Measurements from ENCODE around the gene TLCD2. TPM values are rescaled to one million over a fixed set of nuclear protein-coding genes. Genes with fewer than 3 reads are reported as not detected.

Gene TLCD2
- total RNA-seq, 1 donor from 2014 or later = 0.04 TPM

DNA sequence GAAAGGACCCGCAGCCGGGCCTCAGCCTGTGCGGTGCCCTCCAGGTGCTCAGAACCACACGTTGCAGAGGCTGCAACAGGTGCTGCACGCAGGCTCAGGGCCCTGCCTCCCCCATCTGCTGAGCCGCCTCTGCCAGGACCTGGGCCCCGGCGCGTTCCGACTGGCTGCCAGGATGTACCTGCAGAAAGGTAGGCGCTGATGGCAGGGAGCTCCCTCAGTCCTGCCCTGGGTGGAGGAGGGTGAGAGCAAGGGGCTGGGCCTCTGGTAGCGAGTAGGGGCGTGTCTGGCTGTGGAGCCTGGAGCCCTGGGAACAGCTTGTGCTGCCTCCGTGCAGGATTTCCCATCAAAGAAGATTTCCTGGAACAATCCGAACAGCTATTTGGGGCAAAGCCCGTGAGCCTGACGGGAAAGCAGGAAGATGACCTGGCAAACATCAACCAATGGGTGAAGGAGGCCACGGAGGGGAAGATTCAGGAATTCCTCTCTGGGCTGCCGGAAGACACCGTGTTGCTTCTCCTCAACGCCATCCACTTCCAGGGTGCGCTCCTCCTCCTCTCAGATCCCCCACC, 36.9 kb upstream of the TLCD2 start:
- no peaks in the 10 kb centered on the region for H3K36me3 Mint-ChIP-seq (ENCODE audit: low read depth)
- intact Hi-C loops (cut with micrococcal nuclease) = no loop called here
- no peaks in the 10 kb centered on the region for H3K27me3 Mint-ChIP-seq
- ChIA-PET CTCF (no interaction called here), POLR2A (interaction anchor here (1.0 kb wide), 1 partner anchor 35 kb away, joined by 4 read pairs; no protein-coding TSS in a partner anchor)
- H3K27ac Mint-ChIP-seq = no peak overlapping the region
- H3K4me3 Mint-ChIP-seq = no peak overlapping the region
- no peaks in the 10 kb centered on the region for H3K9me3 Mint-ChIP-seq
- no peak for ATAC-seq (ENCODE audit: low read depth)
- no peak for DNase-seq
- TF ChIP-seq, protein P1, sequence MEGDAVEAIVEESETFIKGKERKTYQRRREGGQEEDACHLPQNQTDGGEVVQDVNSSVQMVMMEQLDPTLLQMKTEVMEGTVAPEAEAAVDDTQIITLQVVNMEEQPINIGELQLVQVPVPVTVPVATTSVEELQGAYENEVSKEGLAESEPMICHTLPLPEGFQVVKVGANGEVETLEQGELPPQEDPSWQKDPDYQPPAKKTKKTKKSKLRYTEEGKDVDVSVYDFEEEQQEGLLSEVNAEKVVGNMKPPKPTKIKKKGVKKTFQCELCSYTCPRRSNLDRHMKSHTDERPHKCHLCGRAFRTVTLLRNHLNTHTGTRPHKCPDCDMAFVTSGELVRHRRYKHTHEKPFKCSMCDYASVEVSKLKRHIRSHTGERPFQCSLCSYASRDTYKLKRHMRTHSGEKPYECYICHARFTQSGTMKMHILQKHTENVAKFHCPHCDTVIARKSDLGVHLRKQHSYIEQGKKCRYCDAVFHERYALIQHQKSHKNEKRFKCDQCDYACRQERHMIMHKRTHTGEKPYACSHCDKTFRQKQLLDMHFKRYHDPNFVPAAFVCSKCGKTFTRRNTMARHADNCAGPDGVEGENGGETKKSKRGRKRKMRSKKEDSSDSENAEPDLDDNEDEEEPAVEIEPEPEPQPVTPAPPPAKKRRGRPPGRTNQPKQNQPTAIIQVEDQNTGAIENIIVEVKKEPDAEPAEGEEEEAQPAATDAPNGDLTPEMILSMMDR (IDR thresholded peaks at IDR 0.05) = no peak
- H3K4me1 Mint-ChIP-seq = peaks cover 4% of the 10 kb centered on the region

DNA sequence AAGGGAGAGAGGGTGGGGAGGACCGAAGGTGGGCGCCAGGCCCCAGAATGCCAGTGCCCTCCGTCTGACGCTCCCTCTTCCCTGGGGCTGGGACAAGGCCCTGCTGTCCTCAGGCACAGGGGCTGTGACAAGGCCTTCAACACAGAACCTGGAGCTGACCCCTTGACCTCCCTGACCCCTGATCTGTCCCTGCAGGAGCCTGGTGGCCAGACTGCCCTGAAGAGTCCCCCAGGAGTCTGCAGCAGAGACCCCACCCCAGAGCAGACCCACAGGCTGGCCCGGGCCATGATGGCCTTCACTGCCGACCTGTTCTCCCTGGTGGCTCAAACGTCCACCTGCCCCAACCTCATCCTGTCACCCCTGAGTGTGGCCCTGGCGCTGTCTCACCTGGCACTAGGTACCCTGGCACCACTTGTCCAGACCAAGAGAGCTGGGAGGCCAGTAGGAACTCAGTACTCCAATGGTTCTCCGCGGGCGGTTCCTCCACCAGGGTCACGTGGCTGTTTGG, 35.4 kb upstream of the TLCD2 start:
- Mint-ChIP-seq H3K27ac (no peak overlapping the region), H3K36me3 (ENCODE audit: low read depth) (no peaks in the 10 kb centered on the region), H3K4me1 (no peaks in the 10 kb centered on the region), H3K9me3 (no peaks in the 10 kb centered on the region), H3K4me3 (no peak overlapping the region), H3K27me3 (no peaks in the 10 kb centered on the region)
- CTCF ChIA-PET = no interaction called here
- intact Hi-C loops (cut with micrococcal nuclease) = no loop called here
- ATAC-seq (ENCODE audit: low read depth) = no peak
- no peak for DNase-seq
- TF ChIP-seq, protein P1 (IDR thresholded peaks at IDR 0.05) = no peak
- POLR2A ChIA-PET = no interaction called here

GRCh38 chr17:1744551-1745512, 34.7 kb upstream of the TLCD2 start:
- ChIA-PET CTCF (no interaction called here), POLR2A (no interaction called here)
- no peak overlapping the region for H3K27ac Mint-ChIP-seq
- H3K27me3 Mint-ChIP-seq = no peaks in the 10 kb centered on the region
- H3K4me3 Mint-ChIP-seq = no peak overlapping the region
- H3K36me3 Mint-ChIP-seq (ENCODE audit: low read depth) = no peaks in the 10 kb centered on the region
- TF ChIP-seq, protein P1 (IDR thresholded peaks at IDR 0.05) = no peak
- intact Hi-C loops (cut with micrococcal nuclease) = no loop called here
- no peaks in the 10 kb centered on the region for H3K4me1 Mint-ChIP-seq
- ATAC-seq (ENCODE audit: low read depth) (no peak), DNase-seq (no peak)
- H3K9me3 Mint-ChIP-seq = no peaks in the 10 kb centered on the region

DNA sequence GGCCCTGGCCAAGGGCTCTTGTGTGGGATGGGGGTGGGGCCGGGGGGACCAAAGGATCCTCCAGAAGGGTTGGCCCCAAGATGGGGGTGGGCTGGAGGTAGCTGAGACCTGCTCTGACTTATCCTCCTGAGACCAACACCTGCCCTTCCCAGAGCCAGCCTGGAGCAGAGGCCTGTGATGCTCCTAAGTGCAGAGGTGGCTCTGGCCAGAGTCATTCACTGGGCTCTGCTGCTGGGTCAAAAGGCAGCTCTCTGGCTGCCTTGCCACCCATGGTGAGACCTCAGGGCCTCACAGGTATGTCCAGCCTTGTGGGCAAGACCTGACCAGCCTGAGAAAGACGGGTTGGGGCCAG, 32.9 kb upstream of the TLCD2 start:
- intact Hi-C loops (cut with micrococcal nuclease) = no loop called here
- no peak for DNase-seq
- no peak for ATAC-seq (ENCODE audit: low read depth)
- Mint-ChIP-seq H3K9me3 (no peaks in the 10 kb centered on the region), H3K4me1 (no peaks in the 10 kb centered on the region), H3K27ac (no peak overlapping the region), H3K4me3 (no peak overlapping the region), H3K27me3 (no peaks in the 10 kb centered on the region), H3K36me3 (ENCODE audit: low read depth) (peaks cover 2% of the 10 kb centered on the region)
- ChIA-PET CTCF (no interaction called here), POLR2A (interaction anchor here (0.7 to 0.8 kb wide), 2 partner anchors 21 to 94 kb away, joined by 4 to 7 read pairs; no protein-coding TSS in a partner anchor)
- TF ChIP-seq, protein P1 (IDR thresholded peaks at IDR 0.05) = no peak

All from activated B cell treated with CpG ODN at 0.5 μM for 24 hours (primary cell).